Measurements from ENCODE around the gene GOLPH3. TPM values are rescaled to one million over a fixed set of nuclear protein-coding genes. Genes with fewer than 3 reads are reported as not detected.

The GOLPH3 gene
- total and polyA plus RNA-seq, 2 of the 4 experiments (the other 2 are of a cell fraction), result 38.2 to 41.3 TPM

- H3K56ac ChIP-seq (ENCODE audit: extremely low read depth, insufficient read depth, low read length), result no peak overlapping the region
- H3K4me1 ChIP-seq (ENCODE audit: control insufficient read depth, insufficient read depth, low read length), result peaks cover 9% of the 10 kb centered on the region; the same call in 1 of the 2 replicates
- H2BK5ac ChIP-seq (ENCODE audit: low read depth, low read length, poor library complexity, severe bottlenecking), result no peak overlapping the region
- 63 to 100% methylated on average over 1 of the region's 2 CpGs for WGBS, 2 experiments (ENCODE audit: extremely low coverage in 2 of 2, insufficient read length in 1 of 2)
- H3K27me3 ChIP-seq (ENCODE audit: control insufficient read depth, insufficient read depth, low read length), result no peaks in the 10 kb centered on the region
- ChIA-PET POLR2A (ENCODE audit: unreplicated experiment) (no interaction called here), CTCF (no interaction called here)
- H2BK20ac ChIP-seq (ENCODE audit: low read depth, low read length), result no peak overlapping the region
- no peak overlapping the region for H2BK120ac ChIP-seq (ENCODE audit: low read depth, low read length)
- BruUV-seq (replicated peaks), result no TSS peak
- H3K4ac ChIP-seq (ENCODE audit: low read depth, low read length), result no peak overlapping the region
- no peak overlapping the region for H3K27ac ChIP-seq (ENCODE audit: insufficient read depth, low read length)
- H3K14ac ChIP-seq (replicated peaks; ENCODE audit: low read depth, low read length), result no peak overlapping the region
- no peak overlapping the region for H4K8ac ChIP-seq (ENCODE audit: low read depth in 2 of 2, low read length in 2 of 2)
- intact Hi-C loops (cut with micrococcal nuclease) (no loop called here), in situ Hi-C loops (cut with MboI; ENCODE audit: low sequenced_read_pairs) (no loop called here), dilution Hi-C loops (cut with HindIII; ENCODE audit: low sequenced_read_pairs, unreplicated experiment) (no loop called here)
- no peak for TF ChIP-seq ELK1 (IDR thresholded peaks at IDR 0.05; ENCODE audit: borderline replicate concordance, low read depth, low read length)
- TF ChIP-seq NFE2L2 (IDR thresholded peaks at IDR 0.05; ENCODE audit: low read depth, low read length), result no peak
- no peak for TF ChIP-seq CEBPB (IDR thresholded peaks at IDR 0.05; ENCODE audit: low read depth, low read length)
- no peak for TF ChIP-seq BHLHE40 (IDR thresholded peaks at IDR 0.05; ENCODE audit: low read depth, low read length)
- TF ChIP-seq USF2 (IDR thresholded peaks at IDR 0.05; ENCODE audit: low read depth, low read length), result no peak
- no peak for TF ChIP-seq RFX5 (IDR thresholded peaks at IDR 0.05; ENCODE audit: low read depth, low read length)
- no peak for TF ChIP-seq MAFK (IDR thresholded peaks at IDR 0.05; ENCODE audit: low read depth, low read length)
- TF ChIP-seq RAD21 (IDR thresholded peaks at IDR 0.05; ENCODE audit: low read length), result no peak
- no peak for TF ChIP-seq MAZ (IDR thresholded peaks at IDR 0.05; ENCODE audit: borderline replicate concordance, low read depth, low read length)
- no peak for TF ChIP-seq CTCF (conservative IDR thresholded peaks at IDR 0.05; ENCODE audit: low read depth, low read length)
- no peak for TF ChIP-seq POLR2A (IDR thresholded peaks at IDR 0.05; ENCODE audit: low read depth, low read length)
- TF ChIP-seq MXI1 (IDR thresholded peaks at IDR 0.05; ENCODE audit: borderline replicate concordance, low read depth, low read length), result no peak
- H3K36me3 ChIP-seq (ENCODE audit: control insufficient read depth, insufficient read depth, low read length), result peaks cover 4% of the 10 kb centered on the region; the same call in 1 of the 2 replicates
- H3K9ac ChIP-seq (ENCODE audit: low read depth, low read length), result no peak overlapping the region
- no peak overlapping the region for H3K4me2 ChIP-seq (ENCODE audit: low read depth, low read length)
- H2BK15ac ChIP-seq (ENCODE audit: low read depth, low read length), result no peak overlapping the region
- H3K18ac ChIP-seq (ENCODE audit: low read depth, low read length), result no peak overlapping the region
- H3K9me1 ChIP-seq (ENCODE audit: insufficient read depth, low read length), result peaks cover 14% of the 10 kb centered on the region
- no peak overlapping the region for H2AK5ac ChIP-seq (ENCODE audit: low read depth, low read length)
- no peak overlapping the region for H3K4me3 ChIP-seq (ENCODE audit: insufficient read depth, low read depth, low read length)
- peaks cover 3 to 56% of the 10 kb centered on the region in 2 experiments; a peak in 2 of 4 replicates for H3K79me1 ChIP-seq (ENCODE audit: low read depth in 1 of 2, low read length in 2 of 2)
- no peak for DNase-seq
- H4K20me1 ChIP-seq (ENCODE audit: insufficient read depth, low read length), result peaks cover 90% of the 10 kb centered on the region
- H2AFZ ChIP-seq (replicated peaks; ENCODE audit: low read length, poor library complexity), result no peak overlapping the region
- no peaks in the 10 kb centered on the region for H3K9me3 ChIP-seq (ENCODE audit: control insufficient read depth, insufficient read depth, low read length)
- no peak overlapping the region for H2AK9ac ChIP-seq (replicated peaks; ENCODE audit: low read depth, low read length, poor library complexity)
- H4K5ac ChIP-seq (ENCODE audit: low read depth, low read length), result no peak overlapping the region
- H4K91ac ChIP-seq (ENCODE audit: insufficient read depth, low read depth, low read length), result no peak overlapping the region
- no peak overlapping the region for H3K23ac ChIP-seq (ENCODE audit: low read depth, low read length)
- no peak for ATAC-seq (ENCODE audit: low read depth)
Measured at GRCh38 chr5:32158679-32158975, 15.5 kb downstream of the GOLPH3 start.

All from IMR-90 (cell line).